GM12891 (cell line): ENCODE data around the gene E2F6.

ENCODE experiments used
- POLR2A ChIP-seq: IDR thresholded peaks from 2 replicates; pipeline ENCODE4 v1.6.1; 2011; ENCODE audit warnings: low read depth, low read length, control low read depth
- POLR2AphosphoS5 ChIP-seq: IDR thresholded peaks from 2 replicates; pipeline ENCODE4 v1.6.1; 2011; ENCODE audit warnings: low read depth, low read length, control low read depth
- TAF1 ChIP-seq: IDR thresholded peaks from 2 replicates; pipeline ENCODE4 v1.6.1; 2011; ENCODE audit warnings: low read depth, low read length, control low read depth

DNA sequence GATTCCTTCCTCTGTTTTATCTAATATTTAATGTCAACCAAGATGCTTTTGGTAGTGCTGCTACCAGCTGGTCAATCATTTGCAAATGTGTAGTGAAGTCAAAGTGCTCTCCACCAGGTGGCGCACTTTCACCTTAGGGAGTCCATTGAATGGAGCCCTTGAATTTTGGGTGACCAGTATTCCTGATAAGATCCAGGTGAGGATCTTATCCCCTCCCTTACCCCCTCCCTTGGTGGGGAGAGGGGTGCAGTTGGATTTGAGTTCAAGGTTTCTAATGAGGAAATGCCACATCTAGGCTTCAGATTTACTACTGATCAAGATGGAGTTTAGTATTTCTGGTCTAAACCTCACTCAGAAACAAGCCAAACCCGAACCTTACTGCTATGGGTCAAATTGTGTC lies 12.0 kb upstream of the E2F6 start:
- TF ChIP-seq POLR2A (no peak), POLR2AphosphoS5 (no peak), TAF1 (no peak)
